Activated CD8-positive, alpha-beta T cell treated with anti-CD3 and anti-CD28 coated beads for 36 hours (primary cell): Measurements from ENCODE around the gene GTF2B. TPM values are rescaled to one million over a fixed set of nuclear protein-coding genes. Genes with fewer than 3 reads are reported as not detected.
"Not testable (repeated sequence)": the region's sequence is repeated elsewhere in the genome, so short reads cannot be mapped to it uniquely, and the experiment has no call there.

Source experiments
- ATAC-seq: fragments of 200-7000 bp; cut with Tn5 transposase; one replicate; pipeline ENCODE4 v1.10.0; 2021; ENCODE audit warnings: mild to moderate bottlenecking, moderate library complexity
- CTCF ChIA-PET: fragments of 350-600 bp; sonication (Branson Sonifier 250); formaldehyde crosslinking; loops from one replicate; lab custom pipeline; 2021; ENCODE audit warnings: antibody characterized with exemption; lab: Charles Lee
- POLR2A ChIA-PET: fragments of 350-600 bp; sonication (Branson Sonifier 250); formaldehyde crosslinking; loops from one replicate; lab custom pipeline; 2021; ENCODE audit warnings: antibody characterized with exemption; lab: Charles Lee
- DNase-seq: peaks from one replicate; pipeline ENCODE4 v3.0.0-alpha.2; 2020
- H3K27ac Mint-ChIP-seq: one replicate; pipeline ENCODE4 v1.8.0; 2021; ENCODE audit warnings: mild to moderate bottlenecking, mixed read lengths
- H3K27me3 Mint-ChIP-seq: one replicate; pipeline ENCODE4 v1.8.0; 2021; ENCODE audit warnings: mixed read lengths
- H3K36me3 Mint-ChIP-seq: one replicate; pipeline ENCODE4 v1.8.0; 2021; ENCODE audit warnings: low read depth, mixed read lengths
- H3K4me1 Mint-ChIP-seq: one replicate; pipeline ENCODE4 v1.8.0; 2021; ENCODE audit warnings: low read depth, mixed read lengths
- H3K4me3 Mint-ChIP-seq: one replicate; pipeline ENCODE4 v1.8.0; 2021; ENCODE audit warnings: mild to moderate bottlenecking, moderate library complexity, mixed read lengths
- H3K9me3 Mint-ChIP-seq: one replicate; pipeline ENCODE4 v1.8.0; 2021; ENCODE audit warnings: mixed read lengths
- CTCF ChIP-seq: fragments of 200-600 bp; IDR thresholded peaks from one replicate; pipeline ENCODE4 v1.8.0; 2022; ENCODE audit warnings: antibody characterized with exemption, mild to moderate bottlenecking
- intact Hi-C: fragments of 100-400 bp; cut with micrococcal nuclease; formaldehyde crosslinking; loops from one replicate; pipeline ENCODE4 v1.10.0; 2022
- total RNA-seq, 2 experiments: library from RNA; stranded (reverse); gene quantifications; one replicate each; pipeline ENCODE4 v1.2.3, GENCODE V29; 2021

Gene GTF2B
- total RNA-seq, 2 experiments from 2014 or later: 40.7 to 42.0 TPM

DNA sequence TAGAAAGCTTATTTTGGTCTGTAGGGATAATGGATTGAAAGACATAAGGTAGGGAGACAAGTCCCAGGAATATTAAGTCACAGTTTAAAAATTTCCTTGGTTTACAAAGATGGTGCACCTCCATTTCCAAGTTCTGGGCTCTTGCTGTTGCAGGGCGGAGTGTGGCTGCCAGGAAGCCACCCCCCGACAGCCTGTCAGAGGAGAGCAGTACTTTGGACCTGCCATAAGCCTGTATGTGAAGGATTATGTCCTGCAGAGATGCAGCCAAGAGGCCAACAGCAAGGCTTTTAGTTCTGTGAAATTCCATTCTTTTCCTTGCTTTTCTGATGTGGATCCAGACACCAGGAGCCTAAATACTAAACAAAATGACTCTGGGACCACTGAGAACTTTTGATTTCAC is 31.9 kb upstream of the GTF2B start:
- Mint-ChIP-seq H3K4me3 (no peak overlapping the region), H3K4me1 (no peaks in the 10 kb centered on the region), H3K27ac (no peak overlapping the region), H3K9me3 (peaks cover 13% of the 10 kb centered on the region), H3K27me3 (no peaks in the 10 kb centered on the region), H3K36me3 (peaks cover 76% of the 10 kb centered on the region)
- POLR2A ChIA-PET: no interaction called here
- CTCF ChIA-PET: interaction anchor here (1.3 kb wide), 1 partner anchor 14 kb away, joined by 3 read pairs; no protein-coding TSS in a partner anchor
- DNase-seq: no peak
- no peak for TF ChIP-seq CTCF
- no peak for ATAC-seq
- intact Hi-C loops: no loop called here

- H3K4me3 Mint-ChIP-seq: no peak overlapping the region
Measured at GRCh38 chr1:88922214-88922613, 30.8 kb upstream of the GTF2B start.

DNA sequence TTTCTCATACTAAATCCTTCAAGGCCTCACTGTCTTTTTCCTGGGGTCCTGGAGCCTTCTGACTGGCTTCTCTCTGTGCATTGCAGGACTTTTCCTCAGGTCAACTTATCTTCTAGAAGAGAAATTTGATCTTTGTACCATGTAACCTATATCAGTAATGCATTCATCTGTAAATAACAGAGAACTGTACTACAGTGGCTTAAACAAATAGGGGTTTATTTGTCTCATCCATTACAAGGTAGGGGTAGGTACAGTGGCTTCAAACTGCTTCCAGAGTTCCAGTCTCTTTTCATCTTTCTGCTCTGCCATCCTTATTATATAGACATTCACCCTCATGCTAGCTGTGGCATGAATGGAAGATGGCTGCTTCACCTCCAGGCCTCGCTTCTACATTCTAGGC is 29.5 kb upstream of the GTF2B start:
- Mint-ChIP-seq H3K36me3 (peaks cover 75% of the 10 kb centered on the region), H3K4me1 (peaks cover 9% of the 10 kb centered on the region), H3K27me3 (no peaks in the 10 kb centered on the region)

More at GRCh38 chr1:88922214-88922613, 30.8 kb upstream of the GTF2B start:
- ChIA-PET POLR2A (interaction anchor here (0.7 kb wide), 1 partner anchor 131 kb away, joined by 3 read pairs; no protein-coding TSS in a partner anchor), CTCF (interaction anchor here (1.3 kb wide), 1 partner anchor 13 kb away, joined by 3 read pairs; no protein-coding TSS in a partner anchor)
- no peak for ATAC-seq
- TF ChIP-seq CTCF: no peak
- DNase-seq: no peak
- peaks cover 77% of the 10 kb centered on the region for H3K36me3 Mint-ChIP-seq
- H3K4me1 Mint-ChIP-seq: peaks cover 1% of the 10 kb centered on the region
- intact Hi-C loops: no loop called here
- H3K27me3 Mint-ChIP-seq: no peaks in the 10 kb centered on the region
- no peak overlapping the region for H3K27ac Mint-ChIP-seq
- peaks cover 20% of the 10 kb centered on the region for H3K9me3 Mint-ChIP-seq

GRCh38 chr1:88917321-88918025 is 26.1 kb upstream of the GTF2B start:
- POLR2A ChIA-PET: no interaction called here
- no peak for TF ChIP-seq CTCF
- Mint-ChIP-seq H3K36me3 (peaks cover 52% of the 10 kb centered on the region), H3K27ac (no peak overlapping the region), H3K4me1 (peaks cover 9% of the 10 kb centered on the region), H3K9me3 (peaks cover 47% of the 10 kb centered on the region), H3K4me3 (no peak overlapping the region), H3K27me3 (no peaks in the 10 kb centered on the region)
- intact Hi-C loops: no loop called here
- DNase-seq (no peak), ATAC-seq (no peak)
- CTCF ChIA-PET: interaction anchor here (1.3 kb wide), 1 partner anchor 19 kb away, joined by 3 read pairs; no protein-coding TSS in a partner anchor

More for the DNA sequence above, 29.5 kb upstream of the GTF2B start:
- POLR2A ChIA-PET: no interaction called here
- peaks cover 29% of the 10 kb centered on the region for H3K9me3 Mint-ChIP-seq
- ATAC-seq (no peak), DNase-seq (no peak)
- H3K4me3 Mint-ChIP-seq: no peak overlapping the region
- H3K27ac Mint-ChIP-seq: no peak overlapping the region
- CTCF ChIA-PET: no interaction called here
- TF ChIP-seq CTCF: no peak
- intact Hi-C loops: no loop called here

DNA sequence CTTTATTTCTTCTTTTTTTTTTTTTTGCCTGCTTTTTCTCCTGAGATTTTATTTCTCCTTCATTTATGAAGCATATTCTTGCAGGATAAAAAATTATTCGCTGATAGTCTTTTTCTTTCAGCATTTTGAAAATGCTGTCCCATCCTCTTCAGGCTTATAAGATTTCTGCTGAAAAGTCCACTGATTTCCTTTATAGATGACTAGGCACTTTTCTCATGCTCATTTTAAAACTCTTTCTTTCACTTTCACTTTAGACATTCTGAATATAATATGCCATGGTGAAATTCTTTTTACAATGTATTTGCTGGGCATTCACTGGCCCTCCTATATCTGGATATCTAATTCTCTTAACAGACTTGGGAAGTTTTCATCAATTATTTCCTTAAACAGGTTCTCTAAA is 25.5 kb upstream of the GTF2B start:
- Mint-ChIP-seq H3K36me3 (peaks cover 49% of the 10 kb centered on the region), H3K27me3 (no peaks in the 10 kb centered on the region), H3K9me3 (peaks cover 47% of the 10 kb centered on the region), H3K4me1 (peaks cover 9% of the 10 kb centered on the region), H3K27ac (no peak overlapping the region), H3K4me3 (no peak overlapping the region)
- POLR2A ChIA-PET: no interaction called here
- no peak for TF ChIP-seq CTCF
- intact Hi-C loops: no loop called here
- CTCF ChIA-PET: no interaction called here
- DNase-seq: no peak
- ATAC-seq: no peak

DNA sequence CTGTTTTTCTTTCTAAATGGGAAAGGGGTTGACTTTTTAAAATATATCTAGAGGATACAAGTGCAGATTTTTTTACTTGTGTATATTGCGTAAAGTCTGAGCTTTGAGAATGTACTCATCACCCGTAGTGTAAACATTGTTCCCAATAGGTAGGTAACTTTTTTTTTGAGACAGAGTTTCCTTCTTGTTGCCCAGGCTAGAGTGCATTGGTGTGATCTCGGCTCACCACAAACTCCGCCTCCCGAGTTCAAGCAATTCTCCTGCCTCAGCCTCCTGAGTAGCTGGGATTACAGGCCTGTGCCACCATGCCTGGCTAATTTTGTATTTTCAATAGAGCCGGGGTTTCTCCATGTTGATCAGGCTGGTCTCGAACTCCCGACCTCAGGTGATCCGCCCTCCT is 20.4 kb upstream of the GTF2B start:
- H3K27ac Mint-ChIP-seq, DNase-seq, intact Hi-C loops, ATAC-seq, H3K27me3 Mint-ChIP-seq, CTCF ChIA-PET, H3K36me3 Mint-ChIP-seq, H3K4me1 Mint-ChIP-seq, H3K4me3 Mint-ChIP-seq: not testable (repeated sequence)
- POLR2A ChIA-PET: interaction anchor here (2.2 kb wide), 1 partner anchor 20 kb away, joined by 8 read pairs; the partner anchor contains the start of gene GTF2B
- peaks cover 23% of the 10 kb centered on the region for H3K9me3 Mint-ChIP-seq
